Smooth muscle cell of trachea (primary cell): ENCODE results near the gene PRDX2. TPM values are rescaled to one million over a fixed set of nuclear protein-coding genes. Genes with fewer than 3 reads are reported as not detected.

ENCODE experiments used
- total RNA-seq: library from RNA; depleted of rRNA; stranded (reverse); fragments of >200 nt; gene quantifications from 2 replicates; pipeline ENCODE4 v1.2.1, GENCODE V29; 2014

PRDX2 gene
- 166 and 183 TPM in 2 replicates for total RNA-seq

DNA sequence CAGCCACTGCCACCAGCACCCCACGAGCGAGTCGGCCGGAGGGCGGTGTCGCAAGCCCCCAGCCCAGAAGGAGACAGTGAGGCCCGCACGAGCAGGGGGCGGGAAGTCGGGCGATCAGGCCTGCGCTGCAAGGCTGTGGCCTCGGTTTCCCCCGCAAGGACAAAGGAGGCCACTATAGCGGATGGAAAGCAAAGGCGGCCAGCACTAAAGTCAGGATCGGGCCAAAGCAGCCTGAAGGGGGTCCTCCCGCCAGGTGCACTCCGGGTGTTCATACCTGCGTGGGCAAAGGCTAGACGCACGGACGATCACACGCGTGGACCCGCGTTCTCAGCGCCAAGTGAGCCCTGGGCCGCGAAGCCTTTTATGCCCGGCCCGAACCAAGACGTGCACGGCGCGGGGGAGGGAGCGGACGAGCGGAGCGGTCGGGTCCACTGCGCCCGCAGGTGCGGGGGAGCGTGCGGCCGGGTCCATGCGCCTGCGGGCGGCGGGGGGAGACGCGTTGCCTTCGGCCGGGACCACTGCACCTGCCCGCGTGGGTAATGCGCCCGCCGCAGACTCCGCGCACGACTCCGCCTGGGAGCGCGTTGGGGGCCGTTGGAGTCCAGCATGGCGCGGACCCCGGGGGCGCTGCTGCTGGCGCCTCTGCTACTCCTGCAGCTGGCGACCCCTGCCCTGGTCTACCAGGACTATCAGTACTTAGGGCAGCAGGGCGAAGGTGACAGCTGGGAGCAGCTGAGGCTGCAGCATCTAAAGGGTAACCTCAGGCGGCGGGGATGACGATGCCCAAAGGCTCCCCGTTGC is at the start of gene PRDX2, which contains the start of gene THSD8:
Gene PRDX2 (minus strand): TSS at position 335 of the 801 bp plus-strand sequence. CDS start 539 bp downstream, outside the sequence.
Gene THSD8 (plus strand): TSS at position 604 of the 801 bp plus-strand sequence. CDS start 3 bp downstream, at position 607.

DNA sequence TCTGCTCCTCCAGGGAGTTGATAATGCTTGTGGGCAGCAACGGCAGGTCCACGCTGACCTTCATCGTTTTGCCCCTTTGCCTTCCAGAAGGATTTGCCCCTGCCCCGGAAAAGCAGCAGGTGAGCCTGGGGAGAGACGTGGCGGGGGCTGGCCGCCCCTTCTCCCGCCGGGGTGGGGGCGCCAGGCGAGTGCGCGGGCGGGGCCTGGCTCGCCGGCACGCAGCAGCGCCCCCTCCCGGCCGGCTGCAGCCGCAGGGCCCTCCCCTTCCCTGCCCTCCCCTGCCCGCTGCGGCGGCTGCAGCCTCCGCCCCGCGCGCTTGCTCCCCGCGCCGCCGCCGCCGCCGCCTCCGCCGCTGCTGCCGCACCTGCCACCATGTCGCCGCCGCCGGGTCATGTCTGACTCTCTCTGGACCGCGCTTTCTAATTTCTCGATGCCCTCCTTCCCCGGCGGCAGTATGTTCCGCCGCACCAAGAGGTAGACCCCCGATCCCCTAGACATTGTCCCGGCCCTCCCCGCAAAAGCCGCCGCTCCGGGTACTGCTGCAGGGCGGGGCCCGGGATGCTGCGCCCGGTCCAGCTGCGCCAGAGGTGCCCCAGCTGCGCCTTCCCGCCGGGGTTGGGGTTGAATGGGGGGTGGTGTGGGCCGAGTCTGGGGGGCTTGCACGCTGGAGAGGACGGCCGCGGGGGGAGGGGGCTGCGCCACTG is 36.7 kb upstream of the PRDX2 start, which contains the start of gene MAST1:
Gene MAST1 (plus strand): TSS at position 334 of the 704 bp plus-strand sequence. CDS start 58 bp downstream, at position 392.

DNA sequence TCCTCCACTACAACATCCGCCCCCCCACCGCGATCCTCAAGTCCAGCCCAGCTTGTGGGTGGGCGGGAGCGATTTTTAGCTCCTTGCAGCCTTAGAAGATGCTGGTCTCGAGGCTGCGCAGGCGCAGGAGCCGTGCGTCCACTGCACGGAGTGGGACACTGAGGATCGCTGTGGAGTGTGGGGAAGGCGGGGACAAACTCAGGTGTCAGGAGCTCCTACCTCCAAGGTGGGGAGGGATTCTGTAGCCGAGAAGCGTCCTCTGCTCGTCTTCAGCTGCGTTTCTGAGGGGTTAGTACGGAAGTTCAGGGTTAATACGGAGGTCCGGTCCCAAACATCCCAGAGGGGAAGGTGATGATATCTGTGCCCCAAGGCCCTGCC is 33.0 kb upstream of the PRDX2 start, which contains the start of gene RTBDN:
Gene RTBDN (minus strand): TSS at position 14 of the 378 bp plus-strand sequence. CDS start 4,600 bp downstream, outside the sequence.

DNA sequence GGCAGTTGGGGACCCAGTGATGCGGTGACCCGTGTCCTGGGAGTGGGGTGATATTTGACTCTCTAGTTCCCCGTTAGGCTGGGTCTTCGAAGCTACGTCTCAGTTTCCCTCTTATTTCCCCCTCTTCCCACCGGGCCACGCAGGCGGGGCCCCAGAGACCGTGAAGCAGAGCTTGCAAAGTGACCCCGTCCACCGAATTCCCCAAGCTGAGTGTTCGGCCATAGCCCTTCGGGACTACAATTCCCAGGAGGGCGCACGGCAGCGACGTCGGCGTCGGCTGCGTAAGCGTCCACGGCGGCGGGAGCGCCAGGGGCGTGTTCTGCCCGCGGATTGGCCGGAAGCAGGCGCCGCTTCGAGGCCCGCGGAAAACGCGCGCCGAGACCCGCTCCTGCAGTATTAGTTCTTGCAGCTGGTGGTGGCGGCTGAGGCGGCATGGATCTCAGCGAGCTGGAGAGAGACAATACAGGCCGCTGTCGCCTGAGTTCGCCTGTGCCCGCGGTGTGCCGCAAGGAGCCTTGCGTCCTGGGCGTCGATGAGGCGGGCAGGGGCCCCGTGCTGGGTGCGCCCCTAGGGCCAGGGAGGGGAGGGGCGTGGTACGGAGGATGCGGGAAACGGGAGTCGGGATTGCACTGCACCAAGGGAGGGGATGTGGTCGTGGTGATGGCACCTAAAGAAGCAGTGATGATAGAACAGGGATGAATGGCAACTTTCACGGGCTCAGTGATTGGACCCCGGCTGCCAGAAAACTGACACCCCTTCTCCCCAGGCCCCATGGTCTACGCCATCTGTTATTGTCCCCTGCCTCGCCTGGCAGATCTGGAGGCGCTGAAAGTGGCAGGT is 4.9 kb upstream of the PRDX2 start, which contains the start of gene RNASEH2A:
Gene RNASEH2A (plus strand): TSS at position 343 of the 840 bp plus-strand sequence. CDS start 90 bp downstream, at position 433.

DNA sequence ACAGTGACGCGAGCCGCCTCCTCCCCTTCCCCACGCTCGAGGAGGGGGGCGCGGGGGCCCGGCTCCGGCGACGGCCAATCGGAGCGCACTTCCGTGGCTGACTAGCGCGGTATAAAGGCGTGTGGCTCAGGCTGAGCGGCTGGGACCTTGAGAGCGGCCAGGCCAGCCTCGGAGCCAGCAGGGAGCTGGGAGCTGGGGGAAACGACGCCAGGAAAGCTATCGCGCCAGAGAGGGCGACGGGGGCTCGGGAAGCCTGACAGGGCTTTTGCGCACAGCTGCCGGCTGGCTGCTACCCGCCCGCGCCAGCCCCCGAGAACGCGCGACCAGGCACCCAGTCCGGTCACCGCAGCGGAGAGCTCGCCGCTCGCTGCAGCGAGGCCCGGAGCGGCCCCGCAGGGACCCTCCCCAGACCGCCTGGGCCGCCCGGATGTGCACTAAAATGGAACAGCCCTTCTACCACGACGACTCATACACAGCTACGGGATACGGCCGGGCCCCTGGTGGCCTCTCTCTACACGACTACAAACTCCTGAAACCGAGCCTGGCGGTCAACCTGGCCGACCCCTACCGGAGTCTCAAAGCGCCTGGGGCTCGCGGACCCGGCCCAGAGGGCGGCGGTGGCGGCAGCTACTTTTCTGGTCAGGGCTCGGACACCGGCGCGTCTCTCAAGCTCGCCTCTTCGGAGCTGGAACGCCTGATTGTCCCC is 10.1 kb downstream of the PRDX2 start, which contains the start of gene JUNB:
Gene JUNB (plus strand): TSS at position 142 of the 706 bp plus-strand sequence. CDS start 286 bp downstream, at position 428.

DNA sequence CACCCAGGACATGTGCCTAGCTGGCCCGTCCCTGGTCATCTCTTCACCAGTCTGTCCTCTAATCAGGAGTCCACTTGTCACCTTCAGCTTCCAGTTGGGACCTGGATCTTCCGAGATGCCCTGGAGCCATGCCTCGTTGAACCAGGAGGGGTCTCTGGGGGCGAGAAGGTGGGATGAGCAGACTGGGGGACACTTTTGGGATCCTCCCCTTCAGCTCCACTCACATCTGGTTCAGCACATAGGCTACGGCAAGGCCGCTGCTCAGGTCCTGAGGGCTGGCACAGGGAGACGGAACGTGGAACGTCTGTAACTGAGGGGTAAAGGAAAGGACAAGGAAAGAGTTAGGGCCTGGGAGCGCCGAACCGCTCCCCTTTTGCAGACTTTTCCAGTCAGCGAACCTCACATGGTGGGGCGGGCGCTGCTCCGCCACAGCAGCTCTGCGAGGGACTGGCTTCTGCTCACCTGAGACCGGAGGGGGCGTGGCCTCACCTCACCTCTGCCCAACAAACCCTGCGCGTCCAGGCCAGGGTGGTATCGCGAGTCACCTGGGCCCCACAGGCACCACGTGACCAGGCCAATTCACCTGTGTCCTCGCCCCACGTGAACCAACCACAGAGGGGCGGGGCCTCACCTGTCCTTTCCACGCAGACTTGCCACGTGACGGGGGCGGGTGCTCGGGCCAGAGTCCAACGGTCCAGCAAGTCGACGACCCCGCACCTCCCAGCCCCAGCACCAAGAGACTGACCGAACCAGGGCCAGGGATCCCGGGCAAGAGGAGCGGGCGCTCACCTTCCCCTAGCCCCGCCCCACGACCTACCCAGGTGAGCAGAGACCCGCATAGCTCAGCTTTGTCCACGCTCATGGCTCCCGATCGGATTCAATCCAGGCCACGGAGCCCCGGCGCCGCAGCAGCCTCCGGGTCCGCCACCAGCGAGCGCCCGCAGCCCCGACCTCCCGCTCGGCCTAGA is 26.7 kb downstream of the PRDX2 start, which contains the start of gene HOOK2:
Gene HOOK2 (minus strand): TSS at position 965 of the 968 bp plus-strand sequence. CDS start 103 bp downstream, at position 862.

DNA sequence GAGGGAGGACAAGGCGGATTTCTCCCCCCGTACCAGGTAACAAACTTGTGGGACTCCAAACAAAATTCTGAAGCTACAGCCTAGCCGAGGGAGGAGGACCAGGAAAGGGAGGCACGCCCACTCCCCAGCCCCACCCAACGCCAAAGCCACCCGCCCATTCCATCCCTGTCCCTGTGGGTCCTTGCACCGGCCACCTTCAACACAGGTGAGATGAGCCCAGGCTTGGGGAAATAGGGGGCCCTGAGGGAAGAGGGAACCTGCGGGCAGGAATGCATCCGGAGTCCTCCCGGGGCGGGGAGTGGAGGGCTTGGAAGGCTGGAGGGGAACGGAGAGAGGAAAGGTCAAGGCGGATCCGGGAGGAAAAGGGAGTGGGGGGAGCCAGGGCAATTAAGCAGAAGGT is 50.0 kb downstream of the PRDX2 start, which contains the start of gene BEST2:
Gene BEST2 (plus strand): TSS at position 157 of the 400 bp plus-strand sequence. CDS start 802 bp downstream, outside the sequence.

Other genes with a start within 250 kb of the PRDX2 start
- 11.7 and 12.1 TPM in 2 replicates for gene ZNF490, start 191.0 kb downstream of the PRDX2 start, total RNA-seq
- 11.1 and 18.6 TPM in 2 replicates for gene ZNF791, start 190.9 kb downstream of the PRDX2 start, total RNA-seq
- 34.5 and 56.2 TPM in 2 replicates for gene MAN2B1, start 135.1 kb downstream of the PRDX2 start, total RNA-seq
- 10.6 and 14.4 TPM in 2 replicates for gene WDR83, start 135.0 kb downstream of the PRDX2 start, total RNA-seq
- 55.3 and 56.6 TPM in 2 replicates for gene DHPS, start 119.9 kb downstream of the PRDX2 start, total RNA-seq
- gene GNG14, start 113.8 kb downstream of the PRDX2 start, total RNA-seq, result not detected in 2 replicates
- 4.6 and 8.3 TPM in 2 replicates for gene FBXW9, start 105.2 kb downstream of the PRDX2 start, total RNA-seq
- gene TNPO2, start 77.9 kb downstream of the PRDX2 start, total RNA-seq, result 37.8 and 50.0 TPM in 2 replicates
- gene TRIR, start 67.1 kb downstream of the PRDX2 start, total RNA-seq, result 124 and 148 TPM in 2 replicates
- gene GET3, start 64.3 kb downstream of the PRDX2 start, total RNA-seq, result 93.5 and 107 TPM in 2 replicates
- gene BEST2, start 50.0 kb downstream of the PRDX2 start, total RNA-seq, result 0.15 TPM in 1 of 2 replicates, not detected in the other
- gene HOOK2, start 26.2 kb downstream of the PRDX2 start, total RNA-seq, result 24.9 and 28.0 TPM in 2 replicates
- 81.4 and 95.3 TPM in 2 replicates for gene JUNB, start 10.3 kb downstream of the PRDX2 start, total RNA-seq
- 0.99 TPM in 1 of 2 replicates, not detected in the other for gene THSD8, start 269 bp upstream of the PRDX2 start, total RNA-seq
- gene RNASEH2A, start 4.8 kb upstream of the PRDX2 start, total RNA-seq, result 7.6 and 60.4 TPM in 2 replicates
- gene RTBDN, start 32.8 kb upstream of the PRDX2 start, total RNA-seq, result not detected in 2 replicates
- gene MAST1, start 36.7 kb upstream of the PRDX2 start, total RNA-seq, result 0.15 and 3.3 TPM in 2 replicates
- gene DNASE2, start 79.6 kb upstream of the PRDX2 start, total RNA-seq, result 22.8 and 30.9 TPM in 2 replicates
- 0.17 TPM in 1 of 2 replicates, not detected in the other for gene KLF1, start 85.4 kb upstream of the PRDX2 start, total RNA-seq
- 28.3 and 55.3 TPM in 2 replicates for gene GCDH, start 89.4 kb upstream of the PRDX2 start, total RNA-seq
- gene SYCE2, start 117.5 kb upstream of the PRDX2 start, total RNA-seq, result 0.15 TPM in 1 of 2 replicates, not detected in the other
- gene FARSA, start 131.9 kb upstream of the PRDX2 start, total RNA-seq, result 46.3 and 80.1 TPM in 2 replicates
- 1,350 and 1,500 TPM in 2 replicates for gene CALR, start 136.8 kb upstream of the PRDX2 start, total RNA-seq
- gene RAD23A, start 144.1 kb upstream of the PRDX2 start, total RNA-seq, result 64.9 and 86.2 TPM in 2 replicates
- 22.7 and 24.0 TPM in 2 replicates for gene GADD45GIP1, start 155.4 kb upstream of the PRDX2 start, total RNA-seq
- 0.29 TPM in 1 of 2 replicates, not detected in the other for gene DAND5, start 167.8 kb upstream of the PRDX2 start, total RNA-seq
- gene NFIX, start 193.7 kb upstream of the PRDX2 start, total RNA-seq, result 168 and 204 TPM in 2 replicates